IMR-90 (cell line): ENCODE measurements around the gene HSPA9. TPM values are rescaled to one million over a fixed set of nuclear protein-coding genes. Genes with fewer than 3 reads are reported as not detected.

Source experiments
- ATAC-seq: fragments of 200-7000 bp; cut with Tn5 transposase; 2 replicates; pipeline ENCODE4 v1.9.1; 2020; ENCODE audit warnings: low read depth, mild to moderate bottlenecking, moderate library complexity
- BruUV-seq: library from RNA; stranded (reverse); fragments of 400-500 nt; replicated peaks from 2 replicates; lab custom pipeline; 2021; lab: Mats Ljungman, UMichigan
- CTCF ChIA-PET: fragments of 300-600 bp; formaldehyde crosslinking; extraction: SDS; loops from one replicate; lab custom pipeline; 2021; ENCODE audit warnings: antibody characterized with exemption; lab: Yijun Ruan, JAX
- POLR2A ChIA-PET: fragments of 300-600 bp; sonication (Branson Sonifier 250); formaldehyde crosslinking; loops from one replicate; lab custom pipeline; 2022; ENCODE audit warnings: antibody characterized with exemption; ENCODE audit not compliant: unreplicated experiment; lab: Charles Lee
- DNase-seq: peaks from one replicate; pipeline ENCODE4 v3.0.0; 2013
- H2AFZ ChIP-seq: replicated peaks from 2 replicates; pipeline ENCODE3; 2013; ENCODE audit warnings: low read length, mild to moderate bottlenecking; ENCODE audit not compliant: poor library complexity
- H2AK5ac ChIP-seq: 2 replicates; pipeline ENCODE4 v1.6.1; 2013; ENCODE audit warnings: low read depth, low read length, inconsistent platforms
- H2AK9ac ChIP-seq: replicated peaks from 2 replicates; pipeline ENCODE3; 2013; ENCODE audit warnings: mild to moderate bottlenecking, low read depth, low read length, moderate library complexity; ENCODE audit not compliant: poor library complexity
- H2BK120ac ChIP-seq: 2 replicates; pipeline ENCODE4 v1.6.1; 2013; ENCODE audit warnings: low read depth, low read length, inconsistent platforms
- H2BK15ac ChIP-seq: 3 replicates; pipeline ENCODE4 v1.6.1; 2013; ENCODE audit warnings: low read depth, low read length, inconsistent platforms
- H2BK20ac ChIP-seq: 2 replicates; pipeline ENCODE4 v1.6.1; 2013; ENCODE audit warnings: low read depth, mild to moderate bottlenecking, inconsistent platforms, low read length, moderate library complexity
- H2BK5ac ChIP-seq: 2 replicates; pipeline ENCODE4 v1.6.1; 2013; ENCODE audit warnings: mild to moderate bottlenecking, low read depth, low read length, inconsistent platforms; ENCODE audit not compliant: poor library complexity, severe bottlenecking
- H3K14ac ChIP-seq: replicated peaks from 2 replicates; pipeline ENCODE4 v1.6.1; 2013; ENCODE audit warnings: low read depth, low read length, inconsistent platforms
- H3K18ac ChIP-seq: 2 replicates; pipeline ENCODE4 v1.6.1; 2013; ENCODE audit warnings: low read depth, low read length, control low read depth
- H3K23ac ChIP-seq: 2 replicates; pipeline ENCODE4 v1.6.1; 2013; ENCODE audit warnings: low read depth, low read length, inconsistent platforms
- H3K27ac ChIP-seq: 2 replicates; pipeline ENCODE4 v1.5.1; 2013; ENCODE audit warnings: mild to moderate bottlenecking, control low read depth, low read length; ENCODE audit not compliant: insufficient read depth
- H3K27me3 ChIP-seq: 2 replicates; pipeline ENCODE4 v1.6.1; 2013; ENCODE audit warnings: low read length; ENCODE audit not compliant: control insufficient read depth, insufficient read depth
- H3K36me3 ChIP-seq: 2 replicates; pipeline ENCODE4 v1.6.1; 2013; ENCODE audit warnings: low read length, mixed read lengths; ENCODE audit not compliant: control insufficient read depth, insufficient read depth
- H3K4ac ChIP-seq: 2 replicates; pipeline ENCODE4 v1.6.1; 2013; ENCODE audit warnings: low read depth, low read length, inconsistent platforms
- H3K4me1 ChIP-seq: 2 replicates; pipeline ENCODE4 v1.6.1; 2013; ENCODE audit warnings: low read length, mixed read lengths; ENCODE audit not compliant: control insufficient read depth, insufficient read depth
- H3K4me2 ChIP-seq: 2 replicates; pipeline ENCODE4 v1.6.1; 2013; ENCODE audit warnings: low read depth, mild to moderate bottlenecking, control low read depth, low read length, moderate library complexity
- H3K4me3 ChIP-seq: 2 replicates; pipeline ENCODE4 v1.5.1; 2013; ENCODE audit warnings: low read depth, mild to moderate bottlenecking, control low read depth, low read length, moderate library complexity; ENCODE audit not compliant: insufficient read depth
- H3K56ac ChIP-seq: 2 replicates; pipeline ENCODE4 v1.6.1; 2013; ENCODE audit warnings: low read length, inconsistent platforms; ENCODE audit not compliant: insufficient read depth; ENCODE audit errors: extremely low read depth
- H3K79me1 ChIP-seq, 2 experiments: 2 replicates each; pipeline ENCODE4 v1.6.1; 2013; ENCODE audit warnings: low read length in 2 of 2, inconsistent platforms in 1 of 2, low read depth in 1 of 2
- H3K9ac ChIP-seq: 2 replicates; pipeline ENCODE4 v1.6.1; 2013; ENCODE audit warnings: low read depth, low read length, control low read depth
- H3K9me1 ChIP-seq: 2 replicates; pipeline ENCODE4 v1.6.1; 2013; ENCODE audit warnings: low read length, inconsistent platforms; ENCODE audit not compliant: insufficient read depth
- H3K9me3 ChIP-seq: 2 replicates; pipeline ENCODE4 v1.6.1; 2013; ENCODE audit warnings: low read length; ENCODE audit not compliant: control insufficient read depth, insufficient read depth
- H4K20me1 ChIP-seq: 2 replicates; pipeline ENCODE4 v1.6.1; 2013; ENCODE audit warnings: low read length, inconsistent platforms; ENCODE audit not compliant: insufficient read depth
- H4K5ac ChIP-seq: 2 replicates; pipeline ENCODE4 v1.6.1; 2013; ENCODE audit warnings: mild to moderate bottlenecking, low read depth, low read length, control low read depth
- H4K8ac ChIP-seq, 2 experiments: 2 replicates each; pipeline ENCODE4 v1.6.1; 2013; ENCODE audit warnings: low read depth in 2 of 2, low read length in 2 of 2, control low read depth in 1 of 2, inconsistent platforms in 1 of 2
- H4K91ac ChIP-seq: 2 replicates; pipeline ENCODE4 v1.6.1; 2013; ENCODE audit warnings: low read depth, low read length, inconsistent platforms; ENCODE audit not compliant: insufficient read depth
- CHD1 ChIP-seq: IDR thresholded peaks from 2 replicates; pipeline ENCODE4 v1.6.1; 2012; ENCODE audit warnings: low read depth, low read length, improper control_type of control experiment
- FOS ChIP-seq: fragments of 150-350 bp; IDR thresholded peaks from 2 replicates; pipeline ENCODE4 v1.6.1; 2016; ENCODE audit warnings: low read depth, low read length
- MAFK ChIP-seq: IDR thresholded peaks from 2 replicates; pipeline ENCODE4 v1.6.1; 2012; ENCODE audit warnings: low read depth, low read length, improper control_type of control experiment
- MXI1 ChIP-seq: IDR thresholded peaks from 2 replicates; pipeline ENCODE4 v1.6.1; 2012; ENCODE audit warnings: low read depth, mild to moderate bottlenecking, low read length, moderate library complexity, borderline replicate concordance
- POLR2A ChIP-seq: IDR thresholded peaks from 2 replicates; pipeline ENCODE4 v1.6.1; 2012; ENCODE audit warnings: mild to moderate bottlenecking, low read depth, low read length
- RCOR1 ChIP-seq: IDR thresholded peaks from 2 replicates; pipeline ENCODE4 v1.6.1; 2012; ENCODE audit warnings: mild to moderate bottlenecking, low read length, improper control_type of control experiment; ENCODE audit not compliant: insufficient replicate concordance
- WGBS, 2 experiments: methylation state at CpG; one replicate each; pipeline versions ENCODE4 v1.1.5 to v1.1.7; 2013; ENCODE audit warnings: missing lambda C conversion rate in 2 of 2; ENCODE audit not compliant: insufficient read length in 1 of 2; ENCODE audit errors: extremely low coverage in 2 of 2; 5-methylcytosine and 5-hydroxymethylcytosine counted together
- dilution Hi-C: fragments of 300-500 bp; cut with HindIII; formaldehyde crosslinking; loops from one replicate; pipeline ENCODE4 v1.14.3; 2018; ENCODE audit warnings: low sequenced_read_pairs; ENCODE audit not compliant: unreplicated experiment
- in situ Hi-C: fragments of 300-500 bp; cut with MboI; formaldehyde crosslinking; loops from 3 replicates; pipeline ENCODE4 v1.14.3; 2019; ENCODE audit warnings: low sequenced_read_pairs, inconsistent platforms, mixed read lengths
- intact Hi-C: fragments of 100-400 bp; cut with micrococcal nuclease; formaldehyde crosslinking; loops from 2 replicates; pipeline ENCODE4 v1.10.0; 2022
- polyA plus RNA-seq, 3 experiments: library from polyadenylated mRNA; depleted of rRNA; stranded (reverse); fragments of >200 nt; gene quantifications; 2 replicates each; pipeline ENCODE4 v1.2.3, GENCODE V29; 2012; ENCODE audit warnings: low replicate concordance in 1 of 3
- total RNA-seq: library from RNA; depleted of rRNA; stranded (reverse); fragments of >200 nt; gene quantifications from 2 replicates; pipeline ENCODE4 v1.2.3, GENCODE V29; 2012

The HSPA9 gene
- total and polyA plus RNA-seq, 2 of the 4 experiments (the other 2 are of a cell fraction) = 157 to 472 TPM

GRCh38 chr5:138541511-138542179 lies 33.6 kb downstream of the HSPA9 start:
- in situ Hi-C loops (no loop called here), dilution Hi-C loops (no loop called here), intact Hi-C loops (no loop called here)
- Histone ChIP-seq H2BK5ac (peak overlapping the region; percentile 77), H3K4me3 (peak overlapping the region; percentile 76), H4K91ac (no peak overlapping the region; the same call in 1 of the 2 replicates), H2AFZ (no peak overlapping the region), H3K4ac (peak overlapping the region; percentile 90), H3K56ac (peak overlapping the region; percentile 75; the same call in 1 of the 2 replicates), H2AK5ac (peak overlapping the region; percentile 48), H2BK20ac (no peak overlapping the region), H3K14ac (peak overlapping the region; percentile 82), H3K27ac (peak overlapping the region; percentile 84), H4K20me1 (peaks cover 47% of the 10 kb centered on the region; the same call in 1 of the 2 replicates), H4K5ac (no peak overlapping the region), H3K23ac (peak overlapping the region; percentile 88), H3K36me3 (no peaks in the 10 kb centered on the region; the same call in 1 of the 2 replicates), H2BK15ac (no peak overlapping the region), H3K18ac (no peak overlapping the region), H3K4me1 (peaks cover 6% of the 10 kb centered on the region), H3K9me3 (no peaks in the 10 kb centered on the region), H2BK120ac (peak overlapping the region; percentile 13), H3K79me1 (peaks cover 9 to 42% of the 10 kb centered on the region in 2 experiments; a peak in 3 of 4 replicates), H2AK9ac (peak overlapping the region; percentile 95), H4K8ac (peak overlapping the region; percentile 41 to 79; a peak in 1 of 4 replicates), H3K9ac (peak overlapping the region; percentile 91), H3K4me2 (peak overlapping the region; percentile 98), H3K27me3 (no peaks in the 10 kb centered on the region), H3K9me1 (peaks cover 11% of the 10 kb centered on the region; the same call in 1 of the 2 replicates)
- ChIA-PET POLR2A (no interaction called here), CTCF (interaction anchor here (1.4 kb wide), 1 partner anchor 12 kb away, joined by 4 read pairs; no protein-coding TSS in a partner anchor)
- BruUV-seq = TSS peak; percentile 39
- DNase-seq = no peak
- no peak for ATAC-seq
- 40% methylated on average over 1 of the region's 6 CpGs; no CpG with 5 or more reads in 1 of the 2 experiments for WGBS, 2 experiments
- no peak for TF ChIP-seq MXI1
- no peak for TF ChIP-seq FOS
- TF ChIP-seq POLR2A = peak; percentile 3; the same call in 1 of the 2 replicates
- no peak for TF ChIP-seq MAFK
- TF ChIP-seq CHD1 = 0 out of 2 replicates have a peak, but pooled peaks have one; percentile 9
- TF ChIP-seq RCOR1 = no peak
